H1 (cell line): ENCODE measurements around the gene LAD1.

ENCODE experiments used
- BACH1 ChIP-seq: IDR thresholded peaks from 2 replicates; pipeline ENCODE4 v1.6.1; 2012; ENCODE audit warnings: low read length, improper control_type of control experiment
- BCL11A ChIP-seq, 2 experiments: IDR thresholded peaks; one replicate each; pipeline ENCODE4 v1.6.1; 2011; ENCODE audit warnings: low read depth in 2 of 2, low read length in 2 of 2, mild to moderate bottlenecking in 2 of 2
- CHD1 ChIP-seq: IDR thresholded peaks from 2 replicates; pipeline ENCODE4 v1.6.1; 2012; ENCODE audit warnings: low read depth, low read length, improper control_type of control experiment
- GTF2F1 ChIP-seq: IDR thresholded peaks from 2 replicates; pipeline ENCODE4 v1.6.1; 2012; ENCODE audit warnings: low read depth, low read length, improper control_type of control experiment, borderline replicate concordance
- POLR2A ChIP-seq, 2 experiments: IDR thresholded peaks; 1 replicate in 1 of 2; 2 replicates in 1 of 2; pipeline ENCODE4 v1.6.1; 2011; ENCODE audit warnings: low read depth in 2 of 2, low read length in 2 of 2, mild to moderate bottlenecking in 2 of 2; ENCODE audit errors: control extremely low read depth in 1 of 2
- POLR2AphosphoS5 ChIP-seq: IDR thresholded peaks from 2 replicates; pipeline ENCODE4 v1.6.1; 2011; ENCODE audit warnings: low read depth, low read length
- POU5F1 ChIP-seq: IDR thresholded peaks from 2 replicates; pipeline ENCODE4 v1.6.1; 2011; ENCODE audit warnings: low read depth, mild to moderate bottlenecking, low read length, moderate library complexity
- SUZ12 ChIP-seq: fragments of 200-600 bp; sonication (generic); IDR thresholded peaks from 2 replicates; pipeline ENCODE4 v1.6.1; 2012; ENCODE audit warnings: mild to moderate bottlenecking, inconsistent platforms, low read length, moderate library complexity, mixed read lengths
- TAF1 ChIP-seq: IDR thresholded peaks from 2 replicates; pipeline ENCODE4 v1.6.1; 2011; ENCODE audit warnings: mild to moderate bottlenecking, low read depth, low read length
- ZNF274 ChIP-seq: IDR thresholded peaks from 2 replicates; pipeline ENCODE4 v1.7.0; 2012; ENCODE audit warnings: low read length, borderline replicate concordance; ENCODE audit errors: extremely low read depth
- TF ChIP-seq, protein P1 (sequence below), 3 experiments: IDR thresholded peaks; 1 replicate in 2 of 3; 2 replicates in 1 of 3; pipeline versions ENCODE4 v1.5.1 to v1.6.1; 2011; ENCODE audit warnings: low read length in 3 of 3, mild to moderate bottlenecking in 3 of 3, inconsistent platforms in 2 of 3, low read depth in 1 of 3, moderate library complexity in 1 of 3; ENCODE audit not compliant: insufficient read depth in 1 of 3; ENCODE audit errors: control extremely low read depth in 1 of 3

GRCh38 chr1:201376107-201376463 is 23.0 kb downstream of the LAD1 start:
- no peak for TF ChIP-seq SUZ12
- TF ChIP-seq TAF1, result no peak
- TF ChIP-seq, protein P1, sequence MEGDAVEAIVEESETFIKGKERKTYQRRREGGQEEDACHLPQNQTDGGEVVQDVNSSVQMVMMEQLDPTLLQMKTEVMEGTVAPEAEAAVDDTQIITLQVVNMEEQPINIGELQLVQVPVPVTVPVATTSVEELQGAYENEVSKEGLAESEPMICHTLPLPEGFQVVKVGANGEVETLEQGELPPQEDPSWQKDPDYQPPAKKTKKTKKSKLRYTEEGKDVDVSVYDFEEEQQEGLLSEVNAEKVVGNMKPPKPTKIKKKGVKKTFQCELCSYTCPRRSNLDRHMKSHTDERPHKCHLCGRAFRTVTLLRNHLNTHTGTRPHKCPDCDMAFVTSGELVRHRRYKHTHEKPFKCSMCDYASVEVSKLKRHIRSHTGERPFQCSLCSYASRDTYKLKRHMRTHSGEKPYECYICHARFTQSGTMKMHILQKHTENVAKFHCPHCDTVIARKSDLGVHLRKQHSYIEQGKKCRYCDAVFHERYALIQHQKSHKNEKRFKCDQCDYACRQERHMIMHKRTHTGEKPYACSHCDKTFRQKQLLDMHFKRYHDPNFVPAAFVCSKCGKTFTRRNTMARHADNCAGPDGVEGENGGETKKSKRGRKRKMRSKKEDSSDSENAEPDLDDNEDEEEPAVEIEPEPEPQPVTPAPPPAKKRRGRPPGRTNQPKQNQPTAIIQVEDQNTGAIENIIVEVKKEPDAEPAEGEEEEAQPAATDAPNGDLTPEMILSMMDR (IDR thresholded peaks at IDR 0.05; ENCODE audit: control extremely low read depth in 1 of 3, insufficient read depth in 1 of 3, low read depth in 1 of 3, low read length in 3 of 3), result no peak
- no peak; the same call in 1 of the 2 replicates for TF ChIP-seq POLR2AphosphoS5
- TF ChIP-seq POLR2A (IDR thresholded peaks at IDR 0.05; ENCODE audit: control extremely low read depth in 1 of 2, low read depth in 2 of 2, low read length in 2 of 2), result no peak
- no peak for TF ChIP-seq BACH1
- TF ChIP-seq BCL11A (IDR thresholded peaks at IDR 0.05; ENCODE audit: low read depth in 2 of 2, low read length in 2 of 2), result no peak
- no peak for TF ChIP-seq CHD1
- TF ChIP-seq POU5F1, result no peak
- no peak for TF ChIP-seq ZNF274
- no peak for TF ChIP-seq GTF2F1
